NCI-H2081 (cell line): Measurements from ENCODE around the gene OST4.

Experiments used
- DNase-seq, 2 experiments: peaks; one replicate each; lab custom pipeline; 2025; lab: John Stamatoyannopoulos, UW

The OST4 gene

GRCh38 chr2:27093430-27094352, 22.2 kb upstream of the OST4 start:
- no peak for DNase-seq

- DNase-seq = no peak
Observed at GRCh38 chr2:27092696-27093429, 21.4 kb upstream of the OST4 start.

- DNase-seq = no peak
Observed at GRCh38 chr2:27091746-27092695, 20.6 kb upstream of the OST4 start.

- no peak for DNase-seq
Observed at GRCh38 chr2:27089111-27089954, 17.9 kb upstream of the OST4 start.

GRCh38 chr2:27088634-27089033, 17.2 kb upstream of the OST4 start:
- no peak for DNase-seq

GRCh38 chr2:27087823-27088410, 16.5 kb upstream of the OST4 start:
- DNase-seq = no peak

- DNase-seq = peak; percentile 81 to 82
Observed at GRCh38 chr2:27086724-27087593, 15.5 kb upstream of the OST4 start, which contains the start of gene KHK. TSS of gene KHK (plus strand) at chr2:27086772. CDS start at chr2:27087260, 488 bp downstream.

GRCh38 chr2:27086090-27086723, 14.8 kb upstream of the OST4 start:
- DNase-seq = peak; percentile 92 to 94

GRCh38 chr2:27085673-27086089, 14.2 kb upstream of the OST4 start:
- DNase-seq = peak; percentile 24 to 50

- no peak for DNase-seq
Observed at GRCh38 chr2:27085062-27085672, 13.7 kb upstream of the OST4 start.

- DNase-seq = no peak
Observed at GRCh38 chr2:27084297-27085061, 13.0 kb upstream of the OST4 start.

- DNase-seq = no peak
Observed at GRCh38 chr2:27083410-27084296, 12.2 kb upstream of the OST4 start.

GRCh38 chr2:27082773-27083409, 11.4 kb upstream of the OST4 start:
- DNase-seq = no peak

- no peak for DNase-seq
Observed at GRCh38 chr2:27081984-27082772, 10.7 kb upstream of the OST4 start.

- no peak for DNase-seq
Observed at GRCh38 chr2:27080603-27080936, 9.1 kb upstream of the OST4 start.

- no peak for DNase-seq
Observed at GRCh38 chr2:27080140-27080469, 8.7 kb upstream of the OST4 start.
